K562 (cell line): ENCODE data around the gene NTN1. TPM values are rescaled to one million over a fixed set of nuclear protein-coding genes. Genes with fewer than 3 reads are reported as not detected.

Source experiments
- ATAC-seq: fragments of 200-7000 bp; cut with Tn5 transposase; 3 replicates; pipeline ENCODE4 v1.9.1; 2020; ENCODE audit warnings: moderate library complexity
- BruUV-seq: library from RNA; stranded (reverse); fragments of 400-500 nt; replicated peaks from 2 replicates; lab custom pipeline; 2021; lab: Mats Ljungman, UMichigan
- CTCF ChIA-PET: fragments of 300-600 bp; formaldehyde crosslinking; extraction: SDS; loops from one replicate; lab custom pipeline; 2021; ENCODE audit warnings: low intra/inter-chr PET ratio; lab: Yijun Ruan, JAX
- POLR2A ChIA-PET: fragments of 300-600, 350-650 bp; sonication (Branson Sonifier 250); formaldehyde crosslinking; extraction: SDS; loops from one replicate; lab custom pipeline; 2021; ENCODE audit warnings: antibody characterized with exemption, inconsistent platforms; lab: Yijun Ruan, JAX
- DNase-seq, 4 experiments: peaks; one replicate each; pipeline versions ENCODE4 v3.0.0 to v3.0.0-alpha.2; 2011 to 2018; ENCODE audit warnings: low spot score in 3 of 4, mixed read lengths in 3 of 4; ENCODE audit errors: extremely low read depth in 1 of 4
- FAIRE-seq: peaks from 2 replicates; lab custom pipeline; 2011; peaks lifted over from hg19 to GRCh38; lab: Jason Lieb, UNC
- H2AFZ ChIP-seq: 2 replicates; pipeline ENCODE4 v1.6.0; 2011; ENCODE audit warnings: low read depth, low read length, control low read depth, inconsistent platforms
- H3K27ac ChIP-seq: fragments of 200-600 bp; 3 replicates; pipeline ENCODE4 v1.8.0; 2011; ENCODE audit warnings: low read depth, mild to moderate bottlenecking, control low read depth, inconsistent platforms, low read length, moderate library complexity, mixed read lengths; ENCODE audit errors: extremely low read depth
- H3K27me3 ChIP-seq, 2 experiments: fragments of 300-600 bp in 1 of 2; 2 replicates in 1 of 2; 3 replicates in 1 of 2; pipeline versions ENCODE4 v1.6.0 to v1.8.0; 2011; ENCODE audit warnings: inconsistent platforms in 2 of 2, low read length in 2 of 2, mild to moderate bottlenecking in 1 of 2, mixed read lengths in 1 of 2, moderate library complexity in 1 of 2; ENCODE audit not compliant: control insufficient read depth in 2 of 2, insufficient read depth in 2 of 2
- H3K36me3 ChIP-seq: fragments of 300-600 bp; 3 replicates; pipeline ENCODE4 v1.8.0; 2011; ENCODE audit warnings: mild to moderate bottlenecking, low read length, inconsistent platforms; ENCODE audit not compliant: control insufficient read depth, insufficient read depth
- H3K4me1 ChIP-seq, 2 experiments: fragments of 200-600 bp in 1 of 2; replicated peaks in 1 of 2; 2 replicates in 1 of 2; 3 replicates in 1 of 2; pipeline versions ENCODE4 v1.5.1 to v1.8.0; 2011; ENCODE audit warnings: inconsistent platforms in 2 of 2, low read length in 2 of 2, mild to moderate bottlenecking in 1 of 2, mixed read lengths in 1 of 2, moderate library complexity in 1 of 2; ENCODE audit not compliant: control insufficient read depth in 2 of 2, insufficient read depth in 2 of 2
- H3K4me2 ChIP-seq: 2 replicates; pipeline ENCODE4 v1.6.1; 2011; ENCODE audit warnings: low read length, control low read depth, inconsistent platforms, mixed read lengths; ENCODE audit not compliant: insufficient read depth
- H3K4me3 ChIP-seq: fragments of 200-600 bp; sonication (generic), shearing (Covaris generic); 2 replicates; pipeline ENCODE4 v1.5.1; 2016; ENCODE audit warnings: control low read depth, inconsistent platforms
- H3K79me2 ChIP-seq: fragments of 200-600 bp; 3 replicates; pipeline ENCODE4 v1.8.0; 2011; ENCODE audit warnings: low read length, inconsistent platforms; ENCODE audit not compliant: control insufficient read depth, insufficient read depth
- H3K9ac ChIP-seq, 2 experiments: 2 replicates each; pipeline versions ENCODE4 v1.6.0 to v1.6.1; 2011; ENCODE audit warnings: low read depth in 2 of 2, low read length in 2 of 2, control low read depth in 1 of 2, inconsistent platforms in 1 of 2, mild to moderate bottlenecking in 1 of 2, mixed read lengths in 1 of 2; ENCODE audit not compliant: insufficient read depth in 1 of 2
- H3K9me1 ChIP-seq: one replicate; pipeline ENCODE4 v1.6.0; 2011; ENCODE audit warnings: inconsistent platforms, mild to moderate bottlenecking, low read length, moderate library complexity; ENCODE audit not compliant: control insufficient read depth, insufficient read depth
- H3K9me3 ChIP-seq: replicated peaks from 2 replicates; pipeline ENCODE4 v1.5.1; 2011; ENCODE audit warnings: low read depth, low read length, inconsistent platforms; ENCODE audit not compliant: control insufficient read depth, insufficient read depth
- H4K20me1 ChIP-seq: replicated peaks from 2 replicates; pipeline ENCODE4 v1.6.1; 2011; ENCODE audit warnings: low read length, inconsistent platforms, mixed read lengths; ENCODE audit not compliant: control insufficient read depth, insufficient read depth
- CEBPZ ChIP-seq: fragments of 150-350 bp; IDR thresholded peaks from 2 replicates; pipeline ENCODE4 v1.6.1; 2014; ENCODE audit warnings: low read depth, mild to moderate bottlenecking, low read length, borderline replicate concordance
- ETV5 ChIP-seq: sonication (generic); formaldehyde crosslinking; IDR thresholded peaks from 2 replicates; pipeline ENCODE4 v1.4.0; 2020; ENCODE audit warnings: low read depth, mild to moderate bottlenecking, missing genetic modification reagents
- HDAC8 ChIP-seq: fragments of 450-650 bp; IDR thresholded peaks from 2 replicates; pipeline ENCODE4 v1.6.1; 2016; ENCODE audit warnings: mild to moderate bottlenecking, missing genetic modification characterization, moderate library complexity, missing compliant biosample characterization
- MECOM ChIP-seq: fragments of 250-450 bp; sonication (Bioruptor Pico); IDR thresholded peaks from 2 replicates; pipeline ENCODE4 v1.8.0; 2022; ENCODE audit warnings: inconsistent platforms
- NR2C1 ChIP-seq, 2 experiments: fragments of 450-650 bp; IDR thresholded peaks; 2 replicates each; pipeline ENCODE4 v1.6.1; 2017; ENCODE audit warnings: mild to moderate bottlenecking in 2 of 2, antibody characterized with exemption in 1 of 2, inconsistent platforms in 1 of 2, missing compliant biosample characterization in 1 of 2, missing genetic modification characterization in 1 of 2
- NR2F6 ChIP-seq: fragments of 450-650 bp; formaldehyde crosslinking; IDR thresholded peaks from 2 replicates; pipeline ENCODE4 v1.4.0; 2020; ENCODE audit warnings: mild to moderate bottlenecking
- TAF1 ChIP-seq: IDR thresholded peaks from 2 replicates; pipeline ENCODE4 v1.6.1; 2011; ENCODE audit warnings: mild to moderate bottlenecking, low read length, moderate library complexity; ENCODE audit not compliant: insufficient read depth, control insufficient read depth, severe bottlenecking; ENCODE audit errors: extremely low read depth
- ZBTB1 ChIP-seq: sonication (generic); formaldehyde crosslinking; IDR thresholded peaks from 2 replicates; pipeline ENCODE4 v1.8.1; 2023; ENCODE audit warnings: missing genetic modification reagents, low read depth, mild to moderate bottlenecking, borderline replicate concordance
- ZNF121 ChIP-seq: sonication (generic); formaldehyde crosslinking; conservative IDR thresholded peaks from 2 replicates; pipeline ENCODE4 v1.8.0; 2022; ENCODE audit warnings: missing genetic modification reagents
- ZNF24 ChIP-seq: fragments of 450-650 bp; IDR thresholded peaks from 2 replicates; pipeline ENCODE4 v1.6.1; 2016
- WGBS: fragments of 100-300 bp; shearing (Covaris generic); methylation state at CpG from one replicate; pipeline ENCODE4 v1.1.6; 2016; ENCODE audit warnings: low coverage, mixed read lengths; ENCODE audit not compliant: insufficient coverage; ENCODE audit errors: missing lambda C conversion rate; 5-methylcytosine and 5-hydroxymethylcytosine counted together
- in situ Hi-C: fragments of 300-500 bp; cut with MboI; formaldehyde crosslinking; loops from 4 replicates; pipeline ENCODE4 v1.15.0; 2018; ENCODE audit warnings: inconsistent platforms, mixed read lengths
- intact Hi-C: fragments of 100-400 bp; cut with micrococcal nuclease; formaldehyde crosslinking; loops from 2 replicates; pipeline ENCODE4 v1.14.2; 2022
- polyA plus RNA-seq, 8 experiments: library from polyadenylated mRNA; depleted of rRNA in 4 of 8; stranded (reverse) in 5 of 8; unstranded in 3 of 8; fragments of >200 nt; fragmentation: Nextera tagmentation in 2 of 8; fragmentation: Illumina TruSeq in 1 of 8; extraction: Ambion mirVana in 2 of 8; extraction: Trizol in 1 of 8; gene quantifications; 2 replicates each; pipeline versions ENCODE4 v1.2.1 to v1.2.3, GENCODE V29; 2011 to 2014; ENCODE audit warnings: inconsistent platforms in 1 of 8, missing spikeins in 1 of 8
- total RNA-seq, 7 experiments: library from RNA; depleted of rRNA in 6 of 7; stranded (reverse); fragments of >200 nt in 6 of 7; fragmentation: Illumina TruSeq in 2 of 7; extraction: Trizol in 2 of 7; gene quantifications; 2 replicates each; pipeline versions ENCODE4 v1.2.1 to v1.2.3, GENCODE V29; 2011 to 2021; ENCODE audit warnings: low replicate concordance in 1 of 7
- TF ChIP-seq, protein P1 (sequence below): fragments of 200-800 bp; sonication (Bioruptor generic); IDR thresholded peaks from 2 replicates; pipeline ENCODE4 v1.6.1; 2017; ENCODE audit warnings: missing genetic modification characterization, missing compliant biosample characterization

NTN1 gene
- total and polyA plus RNA-seq, 9 of the 15 experiments (the other 6 are each of a cell fraction or from before 2014, with no cell fraction given): 0.02 TPM; not detected in 8

DNA sequence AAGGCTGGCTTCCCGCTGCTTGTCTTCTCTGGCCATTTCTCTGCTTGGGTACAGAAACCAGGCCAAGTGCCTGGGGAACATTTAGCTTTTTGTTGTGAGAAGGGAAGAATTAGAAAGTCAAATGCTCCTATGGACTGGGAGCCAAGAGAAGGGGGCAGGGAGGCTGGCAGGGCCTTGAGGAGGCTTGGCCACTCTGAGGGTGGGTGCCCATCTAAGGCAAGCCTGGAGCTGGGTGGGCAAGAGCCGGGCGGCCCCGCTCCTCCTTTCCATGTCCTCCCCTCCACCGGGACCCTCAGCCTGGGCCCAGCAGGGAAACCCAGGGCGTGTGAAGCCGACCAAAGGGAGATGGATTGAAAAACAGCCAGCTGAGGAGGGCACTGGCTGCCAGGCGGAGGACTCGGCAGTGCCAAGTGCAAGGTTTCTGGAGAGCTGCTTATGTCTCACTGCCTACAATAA lies 69.4 kb downstream of the NTN1 start:
- CTCF ChIA-PET: no interaction called here
- in situ Hi-C loops: no loop called here
- Histone ChIP-seq H2AFZ (no peak overlapping the region), H4K20me1 (no peaks in the 10 kb centered on the region), H3K27ac (no peak overlapping the region), H3K9me3 (no peaks in the 10 kb centered on the region), H3K4me1 (no peaks in the 10 kb centered on the region), H3K4me3 (no peak overlapping the region), H3K4me2 (no peak overlapping the region), H3K79me2 (no peaks in the 10 kb centered on the region), H3K36me3 (no peaks in the 10 kb centered on the region), H3K9me1 (no peaks in the 10 kb centered on the region), H3K9ac (no peak overlapping the region), H3K27me3 (peaks cover 0 to 7% of the 10 kb centered on the region in 2 experiments; a peak in 1 of 5 replicates)
- DNase-seq (no peak), ATAC-seq (no peak), FAIRE-seq (no peak)
- intact Hi-C loops: no loop called here
- no peak for TF ChIP-seq TAF1
- BruUV-seq: no TSS peak
- POLR2A ChIA-PET: interaction anchor here (0.6 kb wide), 2 partner anchors 199 to 620 kb away, joined by 3 read pairs; no protein-coding TSS in a partner anchor
- WGBS: 0% methylated on average over 7 of the region's 9 CpGs

DNA sequence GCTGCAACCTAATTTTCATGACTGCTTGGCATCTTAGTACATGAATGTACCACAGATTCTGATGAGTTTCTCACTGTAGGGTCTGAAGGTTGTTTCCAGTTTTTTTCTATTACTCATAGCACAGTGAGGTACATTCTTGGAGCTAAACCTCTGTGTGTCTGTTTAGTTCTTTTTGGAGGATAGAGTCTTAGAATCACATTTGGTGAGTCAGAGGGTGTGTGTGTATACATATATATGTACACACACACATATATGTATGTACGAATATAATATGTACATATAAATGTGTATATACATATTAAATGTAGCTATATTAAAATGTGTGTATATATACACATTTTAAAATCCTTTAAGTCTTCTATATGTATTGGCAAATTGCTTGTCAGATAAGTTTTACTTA lies 72.9 kb downstream of the NTN1 start:
- Histone ChIP-seq H3K9me3 (no peaks in the 10 kb centered on the region), H3K9me1 (no peaks in the 10 kb centered on the region), H3K27me3 (peaks cover 0 to 12% of the 10 kb centered on the region in 2 experiments; a peak in 1 of 5 replicates), H3K27ac (no peak overlapping the region), H3K4me3 (no peak overlapping the region), H3K4me2 (no peak overlapping the region), H2AFZ (no peak overlapping the region), H4K20me1 (no peaks in the 10 kb centered on the region), H3K4me1 (no peaks in the 10 kb centered on the region), H3K9ac (no peak overlapping the region), H3K36me3 (no peaks in the 10 kb centered on the region), H3K79me2 (no peaks in the 10 kb centered on the region)
- FAIRE-seq (no peak), DNase-seq (no peak), ATAC-seq (no peak)
- in situ Hi-C loops (no loop called here), intact Hi-C loops (no loop called here)
- no TSS peak for BruUV-seq
- ChIA-PET POLR2A (no interaction called here), CTCF (no interaction called here)
- 0% methylated on average over 1 of the region's 1 CpG for WGBS
- TF ChIP-seq NR2C1 (IDR thresholded peaks at IDR 0.05) (no peak), NR2C1 (tag; IDR thresholded peaks at IDR 0.05) (no peak), ETV5 (CRISPR knock-in tag) (no peak), MECOM (CRISPR knock-in tag) (no peak), ZBTB1 (CRISPR knock-in tag) (no peak), HDAC8 (no peak), ZNF121 (CRISPR knock-in tag) (no peak), ZNF24 (no peak), NR2F6 (CRISPR knock-in tag) (no peak), CEBPZ (no peak)
- TF ChIP-seq, protein P1, sequence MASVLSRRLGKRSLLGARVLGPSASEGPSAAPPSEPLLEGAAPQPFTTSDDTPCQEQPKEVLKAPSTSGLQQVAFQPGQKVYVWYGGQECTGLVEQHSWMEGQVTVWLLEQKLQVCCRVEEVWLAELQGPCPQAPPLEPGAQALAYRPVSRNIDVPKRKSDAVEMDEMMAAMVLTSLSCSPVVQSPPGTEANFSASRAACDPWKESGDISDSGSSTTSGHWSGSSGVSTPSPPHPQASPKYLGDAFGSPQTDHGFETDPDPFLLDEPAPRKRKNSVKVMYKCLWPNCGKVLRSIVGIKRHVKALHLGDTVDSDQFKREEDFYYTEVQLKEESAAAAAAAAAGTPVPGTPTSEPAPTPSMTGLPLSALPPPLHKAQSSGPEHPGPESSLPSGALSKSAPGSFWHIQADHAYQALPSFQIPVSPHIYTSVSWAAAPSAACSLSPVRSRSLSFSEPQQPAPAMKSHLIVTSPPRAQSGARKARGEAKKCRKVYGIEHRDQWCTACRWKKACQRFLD (CRISPR knock-in tag): no peak
